A549 (cell line): Measurements from ENCODE around the gene IGFALS. TPM values are rescaled to one million over a fixed set of nuclear protein-coding genes. Genes with fewer than 3 reads are reported as not detected.

Source experiments
- ATAC-seq, 2 experiments: fragments of 200-7000 bp in 1 of 2; fragments of >200 bp in 1 of 2; cut with Nextera tagmentation in 1 of 2; cut with Tn5 transposase in 1 of 2; 3 replicates each; pipeline versions ENCODE4 v1.8.0 to v1.9.1; 2018 to 2020; ENCODE audit warnings: mild to moderate bottlenecking in 1 of 2, moderate library complexity in 1 of 2
- CTCF ChIA-PET: fragments of 300-600 bp; sonication (Branson Sonifier 250); formaldehyde crosslinking; extraction: SDS; loops from one replicate; lab custom pipeline; 2021; ENCODE audit warnings: antibody characterized with exemption, inconsistent platforms; lab: Yijun Ruan, JAX
- POLR2A ChIA-PET: fragments of 350-600 bp; formaldehyde crosslinking; extraction: SDS; loops from one replicate; lab custom pipeline; 2021; ENCODE audit warnings: antibody characterized with exemption, inconsistent platforms; lab: Yijun Ruan, JAX
- DNase-seq, 2 experiments: peaks; one replicate each; pipeline versions ENCODE4 v3.0.0 to v3.0.0-alpha.2; 2011 to 2016; ENCODE audit warnings: low read depth in 1 of 2, low spot score in 1 of 2
- FAIRE-seq: peaks from 2 replicates; lab custom pipeline; 2011; peaks lifted over from hg19 to GRCh38; lab: Jason Lieb, UNC
- H3K27ac ChIP-seq, 2 experiments: fragments of >200 bp; sonication (Bioruptor Twin); formaldehyde crosslinking; 3 replicates each; pipeline ENCODE4 v1.5.1; 2016 to 2017
- H3K4me1 ChIP-seq: fragments of >200 bp; sonication (Bioruptor Twin); formaldehyde crosslinking; 3 replicates; pipeline ENCODE4 v1.6.1; 2016
- H3K4me2 ChIP-seq: fragments of >200 bp; sonication (Bioruptor Twin); formaldehyde crosslinking; 3 replicates; pipeline ENCODE4 v1.6.1; 2016
- H3K4me3 ChIP-seq: fragments of >200 bp; sonication (Bioruptor Twin); formaldehyde crosslinking; 3 replicates; pipeline ENCODE4 v1.5.1; 2016
- H3K9me3 ChIP-seq: fragments of >200 bp; sonication (Bioruptor Twin); formaldehyde crosslinking; 3 replicates; pipeline ENCODE4 v1.6.1; 2016
- BHLHE40 ChIP-seq: IDR thresholded peaks from 2 replicates; pipeline ENCODE4 v1.6.1; 2012; ENCODE audit warnings: low read depth, low read length, inconsistent platforms
- CBX2 ChIP-seq: fragments of 200-600 bp; sonication (generic); IDR thresholded peaks from 2 replicates; pipeline ENCODE4 v1.6.1; 2016; ENCODE audit warnings: low read depth, mild to moderate bottlenecking, borderline replicate concordance
- CBX8 ChIP-seq: fragments of 200-600 bp; sonication (generic); IDR thresholded peaks from 2 replicates; pipeline ENCODE4 v1.6.1; 2016
- EHF ChIP-seq: fragments of 250-450 bp; sonication (Bioruptor Pico); IDR thresholded peaks from 2 replicates; pipeline ENCODE4 v1.5.0; 2020; ENCODE audit warnings: mild to moderate bottlenecking
- EP300 ChIP-seq, 2 experiments: fragments of >200 bp; sonication (Bioruptor Twin); formaldehyde crosslinking; IDR thresholded peaks; 2 replicates in 1 of 2; 3 replicates in 1 of 2; pipeline ENCODE4 v1.6.1; 2016 to 2017
- FOSL2 ChIP-seq, 2 experiments: fragments of 450-650 bp in 1 of 2; fragments of >200 bp in 1 of 2; sonication (Bioruptor Twin) in 1 of 2; formaldehyde crosslinking; IDR thresholded peaks; 2 replicates each; pipeline versions ENCODE4 v1.5.0 to v1.6.1; 2016 to 2020; ENCODE audit warnings: mild to moderate bottlenecking in 1 of 2, moderate library complexity in 1 of 2
- GATA3 ChIP-seq: IDR thresholded peaks from 2 replicates; pipeline ENCODE4 v1.6.1; 2012; ENCODE audit warnings: borderline replicate concordance
- HOXB13 ChIP-seq: fragments of 250-450 bp; sonication (Bioruptor Pico); IDR thresholded peaks from 2 replicates; pipeline ENCODE4 v1.5.0; 2020; ENCODE audit warnings: low read depth, mild to moderate bottlenecking, moderate library complexity
- JUN ChIP-seq, 2 experiments: fragments of >200 bp; sonication (Bioruptor Twin); formaldehyde crosslinking; IDR thresholded peaks; 2 replicates in 1 of 2; 3 replicates in 1 of 2; pipeline ENCODE4 v1.6.1; 2016 to 2017
- KDM1A ChIP-seq: fragments of 200-600 bp; sonication (generic); IDR thresholded peaks from 2 replicates; pipeline ENCODE4 v1.6.1; 2016; ENCODE audit warnings: low read depth, mild to moderate bottlenecking
- MYC ChIP-seq: IDR thresholded peaks from 2 replicates; pipeline ENCODE4 v1.6.1; 2012; ENCODE audit warnings: mild to moderate bottlenecking, inconsistent platforms, low read length, improper control_type of control experiment, borderline replicate concordance
- POLR2AphosphoS2 ChIP-seq: conservative IDR thresholded peaks from 2 replicates; pipeline ENCODE4 v1.6.1; 2012; ENCODE audit warnings: low read length, improper control_type of control experiment, inconsistent platforms
- RAD21 ChIP-seq, 2 experiments: fragments of >200 bp in 1 of 2; sonication (Bioruptor Twin) in 1 of 2; formaldehyde crosslinking in 1 of 2; IDR thresholded peaks in 1 of 2; conservative IDR thresholded peaks in 1 of 2; 2 replicates in 1 of 2; 3 replicates in 1 of 2; pipeline ENCODE4 v1.6.1; 2012 to 2018; ENCODE audit warnings: inconsistent platforms in 1 of 2
- SMC3 ChIP-seq: fragments of >200 bp; sonication (Bioruptor Twin); formaldehyde crosslinking; IDR thresholded peaks from 3 replicates; pipeline ENCODE4 v1.6.1; 2018; ENCODE audit warnings: inconsistent platforms
- TP53 ChIP-seq: fragments of 250-450 bp; sonication (Bioruptor Pico); IDR thresholded peaks from 2 replicates; pipeline ENCODE4 v1.5.0; 2021; ENCODE audit warnings: mild to moderate bottlenecking, moderate library complexity
- ZC3H11A ChIP-seq: fragments of 450-650 bp; IDR thresholded peaks from 2 replicates; pipeline ENCODE4 v1.6.1; 2014; ENCODE audit warnings: antibody characterized with exemption, mild to moderate bottlenecking
- ZFP36 ChIP-seq: fragments of 450-650 bp; IDR thresholded peaks from 2 replicates; pipeline ENCODE4 v1.6.1; 2014; ENCODE audit warnings: borderline replicate concordance; ENCODE audit not compliant: partially characterized antibody
- WGBS: methylation state at CpG from one replicate; pipeline ENCODE4 v1.1.6; 2017; ENCODE audit errors: missing lambda C conversion rate; 5-methylcytosine and 5-hydroxymethylcytosine counted together
- polyA plus RNA-seq, 4 experiments: library from polyadenylated mRNA; depleted of rRNA in 3 of 4; stranded (reverse); fragments of >200 nt; fragmentation: RNase III in 1 of 4; extraction: RNeasy Plus Mini Kit Qiagen cat#74134 plus additional on column Dnase treatment in 1 of 4; gene quantifications; 2 replicates in 3 of 4; 3 replicates in 1 of 4; pipeline ENCODE4 v1.2.3, GENCODE V29; 2011 to 2017
- TF ChIP-seq, protein P1 (sequence below): fragments of 450-650 bp; IDR thresholded peaks from 2 replicates; pipeline ENCODE4 v1.6.1; 2014; ENCODE audit warnings: antibody characterized with exemption
- TF ChIP-seq, protein P2 (sequence below): fragments of >200 bp; sonication (Bioruptor Twin); formaldehyde crosslinking; IDR thresholded peaks from 3 replicates; pipeline ENCODE4 v1.5.1; 2016
- TF ChIP-seq, protein P3 (sequence below): fragments of 200-600 bp; sonication (generic); IDR thresholded peaks from 2 replicates; pipeline ENCODE4 v1.6.1; 2016; ENCODE audit warnings: antibody characterized with exemption, mild to moderate bottlenecking, moderate library complexity
- TF ChIP-seq, protein P4 (sequence below): fragments of 250-450 bp; sonication (Bioruptor Pico); IDR thresholded peaks from 2 replicates; pipeline ENCODE4 v1.5.0; 2020; ENCODE audit warnings: low read depth, mild to moderate bottlenecking, moderate library complexity
- TF ChIP-seq, protein P5 (sequence below): fragments of >200 bp; sonication (Bioruptor Twin); formaldehyde crosslinking; IDR thresholded peaks from 3 replicates; pipeline ENCODE4 v1.6.1; 2016
- TF ChIP-seq, protein P6 (sequence below): fragments of >200 bp; sonication (Bioruptor Twin); formaldehyde crosslinking; IDR thresholded peaks from 2 replicates; pipeline ENCODE4 v1.6.1; 2016

The IGFALS gene
- polyA plus RNA-seq, 2 of the 4 experiments (the other 2 are of a cell fraction): 0.08 TPM; not detected in 1

DNA sequence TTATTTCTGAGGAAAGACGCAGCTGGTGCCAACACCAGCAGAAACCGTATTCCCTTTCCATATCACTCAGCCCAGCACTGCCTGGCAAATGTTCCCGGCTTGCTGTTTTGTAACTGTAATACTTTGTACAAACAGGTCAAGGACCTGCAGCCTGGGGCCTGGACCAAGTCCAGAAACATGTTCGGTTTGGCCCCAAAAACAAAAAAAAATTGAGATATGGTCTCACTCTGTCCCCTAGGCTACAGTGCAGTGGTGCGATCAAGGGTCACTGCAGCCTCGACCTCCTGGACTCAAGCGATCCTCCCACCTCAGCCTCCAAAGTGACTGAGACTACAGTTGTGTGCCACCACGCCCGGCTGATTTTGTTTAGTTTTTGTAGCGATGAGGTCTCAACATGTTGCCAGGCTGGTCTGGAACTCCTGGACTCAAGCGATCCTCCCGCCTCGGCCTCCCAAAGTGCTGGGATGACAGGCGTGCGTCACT is 31.9 kb upstream of the IGFALS start (continued):
- TF ChIP-seq, protein P1, sequence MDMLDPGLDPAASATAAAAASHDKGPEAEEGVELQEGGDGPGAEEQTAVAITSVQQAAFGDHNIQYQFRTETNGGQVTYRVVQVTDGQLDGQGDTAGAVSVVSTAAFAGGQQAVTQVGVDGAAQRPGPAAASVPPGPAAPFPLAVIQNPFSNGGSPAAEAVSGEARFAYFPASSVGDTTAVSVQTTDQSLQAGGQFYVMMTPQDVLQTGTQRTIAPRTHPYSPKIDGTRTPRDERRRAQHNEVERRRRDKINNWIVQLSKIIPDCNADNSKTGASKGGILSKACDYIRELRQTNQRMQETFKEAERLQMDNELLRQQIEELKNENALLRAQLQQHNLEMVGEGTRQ: no peak
- no peak for TF ChIP-seq GATA3
- no peak for TF ChIP-seq HOXB13 (CRISPR knock-in tag)
- no peak for TF ChIP-seq KDM1A
- no peak for TF ChIP-seq CBX8

DNA sequence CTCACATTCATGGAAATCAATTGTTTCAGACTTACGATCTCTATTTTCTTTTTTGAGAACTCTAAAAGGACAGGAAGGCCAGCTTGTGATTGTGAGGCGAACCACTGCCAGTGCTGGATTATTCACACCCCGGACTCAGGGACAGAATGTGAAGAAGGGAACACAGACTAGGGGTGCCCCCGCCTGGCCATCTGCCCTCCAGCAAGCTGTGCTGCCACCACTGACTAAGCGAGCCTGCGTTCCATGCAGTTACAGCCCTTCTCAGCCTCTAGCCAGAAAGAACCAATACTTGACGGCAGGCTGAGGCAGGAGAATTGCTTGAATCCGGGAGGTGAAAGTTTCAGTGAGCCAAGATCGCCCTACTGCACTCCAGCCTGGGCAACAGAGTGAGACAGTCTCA is 30.3 kb upstream of the IGFALS start:
- peak in 1 of 2 experiments; percentile 33; a peak in 2 of 6 replicates for ATAC-seq
- no peak for FAIRE-seq
- WGBS: 47% methylated on average over 9 of the region's 9 CpGs
- DNase-seq: peak; percentile 60 to 70
- TF ChIP-seq, protein P2, sequence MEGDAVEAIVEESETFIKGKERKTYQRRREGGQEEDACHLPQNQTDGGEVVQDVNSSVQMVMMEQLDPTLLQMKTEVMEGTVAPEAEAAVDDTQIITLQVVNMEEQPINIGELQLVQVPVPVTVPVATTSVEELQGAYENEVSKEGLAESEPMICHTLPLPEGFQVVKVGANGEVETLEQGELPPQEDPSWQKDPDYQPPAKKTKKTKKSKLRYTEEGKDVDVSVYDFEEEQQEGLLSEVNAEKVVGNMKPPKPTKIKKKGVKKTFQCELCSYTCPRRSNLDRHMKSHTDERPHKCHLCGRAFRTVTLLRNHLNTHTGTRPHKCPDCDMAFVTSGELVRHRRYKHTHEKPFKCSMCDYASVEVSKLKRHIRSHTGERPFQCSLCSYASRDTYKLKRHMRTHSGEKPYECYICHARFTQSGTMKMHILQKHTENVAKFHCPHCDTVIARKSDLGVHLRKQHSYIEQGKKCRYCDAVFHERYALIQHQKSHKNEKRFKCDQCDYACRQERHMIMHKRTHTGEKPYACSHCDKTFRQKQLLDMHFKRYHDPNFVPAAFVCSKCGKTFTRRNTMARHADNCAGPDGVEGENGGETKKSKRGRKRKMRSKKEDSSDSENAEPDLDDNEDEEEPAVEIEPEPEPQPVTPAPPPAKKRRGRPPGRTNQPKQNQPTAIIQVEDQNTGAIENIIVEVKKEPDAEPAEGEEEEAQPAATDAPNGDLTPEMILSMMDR: peak; percentile 25; the same call in 2 of the 3 replicates
- TF ChIP-seq BHLHE40: no peak
- peak; percentile 16; the same call in 1 of the 3 replicates for TF ChIP-seq SMC3
- TF ChIP-seq RAD21 (conservative IDR thresholded peaks at IDR 0.05 in 1 of 2, IDR thresholded peaks at IDR 0.05 in 1 of 2): peak; percentile 32 to 60; a peak in 3 of 5 replicates
- TF ChIP-seq, all 56 proteins: peak for 3
- CTCF ChIA-PET: interaction anchor here (0.7 to 1.7 kb wide), 6 partner anchors 11 to 65 kb away, joined by 3 to 7 read pairs (median 5); partner anchors contain the start of genes IGFALS and NME3
- Histone ChIP-seq H3K9me3 (no peaks in the 10 kb centered on the region), H3K4me2 (no peak overlapping the region), H3K4me1 (peaks cover 13% of the 10 kb centered on the region), H3K27ac (no peak overlapping the region), H3K4me3 (no peak overlapping the region)
- POLR2A ChIA-PET: no interaction called here

DNA sequence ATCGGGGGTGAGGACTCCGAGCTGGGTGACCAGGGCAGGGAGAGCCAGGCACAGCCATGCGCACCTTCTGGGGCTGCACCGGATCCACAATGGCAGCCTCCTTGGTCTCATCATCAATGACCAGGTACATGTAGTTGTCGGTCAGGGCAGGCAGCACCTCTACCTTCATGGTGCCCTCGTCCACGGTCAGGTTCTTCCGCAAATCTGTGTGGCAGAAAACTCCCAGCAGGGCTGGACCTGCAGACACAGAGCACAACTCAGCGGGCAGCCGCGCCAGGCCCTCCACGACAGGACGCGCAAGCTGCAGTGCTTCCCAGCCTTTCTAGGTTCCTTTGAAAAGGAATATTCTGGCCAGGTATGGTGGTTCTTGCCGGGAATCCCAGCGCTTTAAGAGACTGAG is 29.3 kb upstream of the IGFALS start:
- H3K27ac ChIP-seq: no peak overlapping the region
- TF ChIP-seq EHF (CRISPR knock-in tag): no peak
- no peak for TF ChIP-seq MYC
- TF ChIP-seq, protein P3, sequence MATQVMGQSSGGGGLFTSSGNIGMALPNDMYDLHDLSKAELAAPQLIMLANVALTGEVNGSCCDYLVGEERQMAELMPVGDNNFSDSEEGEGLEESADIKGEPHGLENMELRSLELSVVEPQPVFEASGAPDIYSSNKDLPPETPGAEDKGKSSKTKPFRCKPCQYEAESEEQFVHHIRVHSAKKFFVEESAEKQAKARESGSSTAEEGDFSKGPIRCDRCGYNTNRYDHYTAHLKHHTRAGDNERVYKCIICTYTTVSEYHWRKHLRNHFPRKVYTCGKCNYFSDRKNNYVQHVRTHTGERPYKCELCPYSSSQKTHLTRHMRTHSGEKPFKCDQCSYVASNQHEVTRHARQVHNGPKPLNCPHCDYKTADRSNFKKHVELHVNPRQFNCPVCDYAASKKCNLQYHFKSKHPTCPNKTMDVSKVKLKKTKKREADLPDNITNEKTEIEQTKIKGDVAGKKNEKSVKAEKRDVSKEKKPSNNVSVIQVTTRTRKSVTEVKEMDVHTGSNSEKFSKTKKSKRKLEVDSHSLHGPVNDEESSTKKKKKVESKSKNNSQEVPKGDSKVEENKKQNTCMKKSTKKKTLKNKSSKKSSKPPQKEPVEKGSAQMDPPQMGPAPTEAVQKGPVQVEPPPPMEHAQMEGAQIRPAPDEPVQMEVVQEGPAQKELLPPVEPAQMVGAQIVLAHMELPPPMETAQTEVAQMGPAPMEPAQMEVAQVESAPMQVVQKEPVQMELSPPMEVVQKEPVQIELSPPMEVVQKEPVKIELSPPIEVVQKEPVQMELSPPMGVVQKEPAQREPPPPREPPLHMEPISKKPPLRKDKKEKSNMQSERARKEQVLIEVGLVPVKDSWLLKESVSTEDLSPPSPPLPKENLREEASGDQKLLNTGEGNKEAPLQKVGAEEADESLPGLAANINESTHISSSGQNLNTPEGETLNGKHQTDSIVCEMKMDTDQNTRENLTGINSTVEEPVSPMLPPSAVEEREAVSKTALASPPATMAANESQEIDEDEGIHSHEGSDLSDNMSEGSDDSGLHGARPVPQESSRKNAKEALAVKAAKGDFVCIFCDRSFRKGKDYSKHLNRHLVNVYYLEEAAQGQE: no peak
- no peak for TF ChIP-seq POLR2AphosphoS2
- TF ChIP-seq CBX8: no peak
- TF ChIP-seq JUN (IDR thresholded peaks at IDR 0.05): no peak
- TF ChIP-seq, protein P4, sequence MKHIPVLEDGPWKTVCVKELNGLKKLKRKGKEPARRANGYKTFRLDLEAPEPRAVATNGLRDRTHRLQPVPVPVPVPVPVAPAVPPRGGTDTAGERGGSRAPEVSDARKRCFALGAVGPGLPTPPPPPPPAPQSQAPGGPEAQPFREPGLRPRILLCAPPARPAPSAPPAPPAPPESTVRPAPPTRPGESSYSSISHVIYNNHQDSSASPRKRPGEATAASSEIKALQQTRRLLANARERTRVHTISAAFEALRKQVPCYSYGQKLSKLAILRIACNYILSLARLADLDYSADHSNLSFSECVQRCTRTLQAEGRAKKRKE (CRISPR knock-in tag): no peak
- no peak for TF ChIP-seq ZC3H11A
- no peak for TF ChIP-seq EP300 (IDR thresholded peaks at IDR 0.05)
- TF ChIP-seq, protein P5, sequence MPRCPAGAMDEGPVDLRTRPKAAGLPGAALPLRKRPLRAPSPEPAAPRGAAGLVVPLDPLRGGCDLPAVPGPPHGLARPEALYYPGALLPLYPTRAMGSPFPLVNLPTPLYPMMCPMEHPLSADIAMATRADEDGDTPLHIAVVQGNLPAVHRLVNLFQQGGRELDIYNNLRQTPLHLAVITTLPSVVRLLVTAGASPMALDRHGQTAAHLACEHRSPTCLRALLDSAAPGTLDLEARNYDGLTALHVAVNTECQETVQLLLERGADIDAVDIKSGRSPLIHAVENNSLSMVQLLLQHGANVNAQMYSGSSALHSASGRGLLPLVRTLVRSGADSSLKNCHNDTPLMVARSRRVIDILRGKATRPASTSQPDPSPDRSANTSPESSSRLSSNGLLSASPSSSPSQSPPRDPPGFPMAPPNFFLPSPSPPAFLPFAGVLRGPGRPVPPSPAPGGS: no peak
- TF ChIP-seq KDM1A: no peak
- TF ChIP-seq ZFP36: no peak
- TF ChIP-seq, protein P6, sequence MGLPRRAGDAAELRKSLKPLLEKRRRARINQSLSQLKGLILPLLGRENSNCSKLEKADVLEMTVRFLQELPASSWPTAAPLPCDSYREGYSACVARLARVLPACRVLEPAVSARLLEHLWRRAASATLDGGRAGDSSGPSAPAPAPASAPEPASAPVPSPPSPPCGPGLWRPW: no peak
- no peak for TF ChIP-seq FOSL2 (IDR thresholded peaks at IDR 0.05)
- no peak for TF ChIP-seq FOSL2 (CRISPR knock-in tag; IDR thresholded peaks at IDR 0.05)
- no peak for TF ChIP-seq TP53 (CRISPR knock-in tag)
- TF ChIP-seq CBX2: no peak
- TF ChIP-seq SMC3: no peak
- H3K4me1 ChIP-seq: peaks cover 6% of the 10 kb centered on the region
- DNase-seq (no peak), ATAC-seq (no peak), FAIRE-seq (no peak)
- no peaks in the 10 kb centered on the region for H3K9me3 ChIP-seq
- H3K4me2 ChIP-seq: no peak overlapping the region
- WGBS: 89% methylated on average over 15 of the region's 16 CpGs
- CTCF ChIA-PET: interaction anchor here (1.6 to 1.7 kb wide), 2 partner anchors 10 to 51 kb away, joined by 5 read pairs; partner anchors contain the start of gene NME3
- no peak overlapping the region for H3K4me3 ChIP-seq
- POLR2A ChIA-PET: no interaction called here
